Endodermal cell (in vitro differentiated cells): ENCODE results near the gene LRFN2. TPM values are rescaled to one million over a fixed set of nuclear protein-coding genes. Genes with fewer than 3 reads are reported as not detected.

Experiments
- DNase-seq: peaks from one replicate; pipeline ENCODE4 v3.0.0-alpha.2; 2017
- H3K27ac ChIP-seq: 2 replicates; pipeline ENCODE4 v1.5.1; 2013; ENCODE audit warnings: mild to moderate bottlenecking, low read depth, low read length, moderate library complexity
- H3K27me3 ChIP-seq: 2 replicates; pipeline ENCODE4 v1.6.1; 2013; ENCODE audit warnings: mild to moderate bottlenecking, low read length, moderate library complexity; ENCODE audit not compliant: insufficient read depth, control insufficient read depth, poor library complexity, severe bottlenecking
- H3K36me3 ChIP-seq: 2 replicates; pipeline ENCODE4 v1.7.0; 2013; ENCODE audit warnings: mild to moderate bottlenecking, low read length, moderate library complexity; ENCODE audit not compliant: control insufficient read depth, insufficient read depth
- H3K4me1 ChIP-seq: one replicate; pipeline ENCODE4 v1.7.0; 2013; ENCODE audit warnings: low read length; ENCODE audit not compliant: control insufficient read depth, insufficient read depth
- H3K4me3 ChIP-seq: 2 replicates; pipeline ENCODE4 v1.5.1; 2013; ENCODE audit warnings: mild to moderate bottlenecking, low read length, moderate library complexity
- H3K9ac ChIP-seq: 2 replicates; pipeline ENCODE4 v1.6.1; 2013; ENCODE audit warnings: mild to moderate bottlenecking, low read length, moderate library complexity; ENCODE audit not compliant: poor library complexity, severe bottlenecking; ENCODE audit errors: extremely low read depth
- H3K9me3 ChIP-seq: 2 replicates; pipeline ENCODE4 v1.6.1; 2013; ENCODE audit warnings: mild to moderate bottlenecking, low read length, moderate library complexity; ENCODE audit not compliant: control insufficient read depth
- H3K27ac Mint-ChIP-seq: 2 replicates; pipeline ENCODE4 v1.8.0; 2020; ENCODE audit warnings: mixed read lengths
- H3K27me3 Mint-ChIP-seq: 2 replicates; pipeline ENCODE4 v1.8.0; 2021; ENCODE audit warnings: mild to moderate bottlenecking, mixed read lengths; ENCODE audit not compliant: insufficient read depth
- H3K36me3 Mint-ChIP-seq: 2 replicates; pipeline ENCODE4 v1.8.0; 2020; ENCODE audit warnings: low read depth, mixed read lengths
- H3K4me1 Mint-ChIP-seq: 2 replicates; pipeline ENCODE4 v1.8.0; 2020; ENCODE audit warnings: mixed read lengths
- H3K4me3 Mint-ChIP-seq: 2 replicates; pipeline ENCODE4 v1.8.0; 2020; ENCODE audit warnings: mild to moderate bottlenecking, moderate library complexity, mixed read lengths
- H3K9me3 Mint-ChIP-seq: 2 replicates; pipeline ENCODE4 v1.8.0; 2020; ENCODE audit warnings: mild to moderate bottlenecking, mixed read lengths
- WGBS, 2 experiments: methylation state at CpG; one replicate each; pipeline versions ENCODE4 v1.1.5 to v1.1.7; 2013; ENCODE audit warnings: missing lambda C conversion rate in 2 of 2, mixed read lengths in 1 of 2; ENCODE audit not compliant: insufficient coverage in 1 of 2, insufficient read length in 1 of 2; 5-methylcytosine and 5-hydroxymethylcytosine counted together
- total RNA-seq, 2 donors: library from RNA; stranded (reverse); fragmentation: NEBNext Ultra II Directional in 1 of 2; extraction: Animal tissue kit (Norgen Biotek cat#: 25700) in 1 of 2; gene quantifications; 2 replicates in 1 of 2; 3 replicates in 1 of 2; pipeline ENCODE4 v1.2.1, GENCODE V29; 2021
- TF ChIP-seq, protein P1 (sequence below): fragments of 200-600 bp; sonication (generic); conservative IDR thresholded peaks from 2 replicates; pipeline ENCODE4 v1.5.0; 2021; ENCODE audit warnings: antibody characterized with exemption, mild to moderate bottlenecking

LRFN2 gene
- total RNA-seq, 2 donors from 2014 or later: 0.15 TPM; not detected in 1

DNA sequence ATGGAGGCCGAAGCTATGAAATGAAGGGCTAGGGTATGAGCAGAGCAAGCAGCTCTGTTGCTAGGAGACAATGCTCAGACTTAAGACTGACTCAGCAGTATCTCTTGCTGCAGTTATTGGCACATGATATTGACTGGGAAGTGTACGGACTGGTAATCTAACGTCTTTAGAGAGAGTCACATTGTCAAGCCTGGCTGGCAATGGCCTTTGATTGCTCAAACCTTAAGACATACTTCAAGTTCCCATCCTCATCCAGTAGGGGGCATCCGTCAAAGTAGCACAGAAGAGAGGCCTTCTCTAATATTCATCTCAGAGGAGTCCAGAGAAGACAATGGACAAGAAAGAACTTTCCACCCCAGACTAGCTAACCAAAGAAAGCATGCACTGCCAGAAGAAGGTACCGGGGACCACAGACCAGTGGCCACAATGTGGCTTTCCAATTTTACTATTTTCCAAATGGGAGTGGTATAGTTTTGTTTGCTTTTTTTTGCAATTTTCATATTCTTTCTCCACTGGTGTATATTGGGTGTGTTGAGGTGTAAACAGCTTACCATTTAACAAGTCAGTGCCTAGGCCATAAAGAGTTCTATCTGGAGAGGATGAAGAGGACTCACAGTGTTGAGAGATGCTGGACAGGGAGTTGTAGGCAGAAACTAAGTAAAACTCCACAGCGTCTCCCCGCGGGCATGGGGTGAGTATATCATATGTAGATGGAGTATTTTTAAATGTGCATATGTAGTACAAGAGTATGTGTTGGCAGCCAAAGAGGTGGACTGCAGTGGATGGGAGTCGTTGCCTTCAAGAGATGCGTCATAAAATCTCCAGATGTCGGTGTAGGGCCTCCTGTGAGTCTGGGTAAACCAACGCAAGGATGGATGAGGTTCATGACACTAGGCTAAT is 36.7 kb downstream of the LRFN2 start:
- no peaks in the 10 kb centered on the region for H3K36me3 Mint-ChIP-seq
- DNase-seq: peak; percentile 72
- TF ChIP-seq, protein P1, sequence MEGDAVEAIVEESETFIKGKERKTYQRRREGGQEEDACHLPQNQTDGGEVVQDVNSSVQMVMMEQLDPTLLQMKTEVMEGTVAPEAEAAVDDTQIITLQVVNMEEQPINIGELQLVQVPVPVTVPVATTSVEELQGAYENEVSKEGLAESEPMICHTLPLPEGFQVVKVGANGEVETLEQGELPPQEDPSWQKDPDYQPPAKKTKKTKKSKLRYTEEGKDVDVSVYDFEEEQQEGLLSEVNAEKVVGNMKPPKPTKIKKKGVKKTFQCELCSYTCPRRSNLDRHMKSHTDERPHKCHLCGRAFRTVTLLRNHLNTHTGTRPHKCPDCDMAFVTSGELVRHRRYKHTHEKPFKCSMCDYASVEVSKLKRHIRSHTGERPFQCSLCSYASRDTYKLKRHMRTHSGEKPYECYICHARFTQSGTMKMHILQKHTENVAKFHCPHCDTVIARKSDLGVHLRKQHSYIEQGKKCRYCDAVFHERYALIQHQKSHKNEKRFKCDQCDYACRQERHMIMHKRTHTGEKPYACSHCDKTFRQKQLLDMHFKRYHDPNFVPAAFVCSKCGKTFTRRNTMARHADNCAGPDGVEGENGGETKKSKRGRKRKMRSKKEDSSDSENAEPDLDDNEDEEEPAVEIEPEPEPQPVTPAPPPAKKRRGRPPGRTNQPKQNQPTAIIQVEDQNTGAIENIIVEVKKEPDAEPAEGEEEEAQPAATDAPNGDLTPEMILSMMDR: peak; percentile 83

GRCh38 chr6:40545954-40546353 is 41.2 kb downstream of the LRFN2 start:
- no peaks in the 10 kb centered on the region for H3K36me3 Mint-ChIP-seq
- no peak overlapping the region for H3K27ac Mint-ChIP-seq
- no peak overlapping the region for H3K4me3 Mint-ChIP-seq
- Histone ChIP-seq H3K27me3 (no peaks in the 10 kb centered on the region), H3K36me3 (no peaks in the 10 kb centered on the region), H3K9me3 (no peaks in the 10 kb centered on the region), H3K9ac (no peak overlapping the region), H3K4me3 (no peak overlapping the region), H3K27ac (no peak overlapping the region), H3K4me1 (no peaks in the 10 kb centered on the region)
- TF ChIP-seq, protein P1: no peak
- H3K9me3 Mint-ChIP-seq: no peaks in the 10 kb centered on the region
- peaks cover 9% of the 10 kb centered on the region for H3K4me1 Mint-ChIP-seq
- peak; percentile 91 for DNase-seq
- H3K27me3 Mint-ChIP-seq: peaks cover 3% of the 10 kb centered on the region
- 21 to 29% methylated on average over 5 to 6 of the region's 6 CpGs for WGBS, 2 experiments

More for the DNA sequence above, 36.7 kb downstream of the LRFN2 start:
- H3K4me3 Mint-ChIP-seq: no peak overlapping the region
- no peaks in the 10 kb centered on the region for H3K36me3 ChIP-seq
- H3K9ac ChIP-seq: no peak overlapping the region
- no peak overlapping the region for H3K27ac Mint-ChIP-seq
- peaks cover 9% of the 10 kb centered on the region for H3K4me1 Mint-ChIP-seq
- no peaks in the 10 kb centered on the region for H3K27me3 ChIP-seq
- no peaks in the 10 kb centered on the region for H3K27me3 Mint-ChIP-seq
- no peaks in the 10 kb centered on the region for H3K9me3 Mint-ChIP-seq
- 89% methylated on average over 11 to 12 of the region's 12 CpGs for WGBS, 2 experiments
- H3K4me1 ChIP-seq: no peaks in the 10 kb centered on the region
- H3K4me3 ChIP-seq: no peak overlapping the region
- no peak overlapping the region for H3K27ac ChIP-seq
- H3K9me3 ChIP-seq: no peaks in the 10 kb centered on the region

GRCh38 chr6:40543776-40544175 is 43.4 kb downstream of the LRFN2 start:
- no peak overlapping the region for H3K4me3 ChIP-seq
- no peaks in the 10 kb centered on the region for H3K9me3 ChIP-seq
- DNase-seq: no peak
- H3K4me1 ChIP-seq: no peaks in the 10 kb centered on the region
- no peaks in the 10 kb centered on the region for H3K36me3 ChIP-seq
- no peak overlapping the region for H3K27ac ChIP-seq
- TF ChIP-seq, protein P1: no peak
- no peak overlapping the region for H3K9ac ChIP-seq
- peaks cover 6% of the 10 kb centered on the region for H3K27me3 Mint-ChIP-seq
- H3K27ac Mint-ChIP-seq: no peak overlapping the region
- H3K4me3 Mint-ChIP-seq: no peak overlapping the region
- no peaks in the 10 kb centered on the region for H3K9me3 Mint-ChIP-seq
- no peaks in the 10 kb centered on the region for H3K27me3 ChIP-seq
- no peaks in the 10 kb centered on the region for H3K36me3 Mint-ChIP-seq
- 100% methylated on average over 2 of the region's 2 CpGs; no CpG with 5 or more reads in 1 of the 2 experiments for WGBS, 2 experiments
- peaks cover 9% of the 10 kb centered on the region for H3K4me1 Mint-ChIP-seq
